ENCODE data around the gene CDKN1B.
A peak's percentile ranks its signal among the peaks of the same experiment; 100 is the strongest.

Gene CDKN1B

GRCh38 chr12:12693111-12693671 is 24.0 kb upstream of the CDKN1B start:
- Histone ChIP-seq H3K9me3 (no peaks in the 10 kb centered on the region), H3K4me3 (ENCODE audit: low read depth, low read length) (no peak overlapping the region), H3K27me3 (peaks cover 10% of the 10 kb centered on the region), H3K4me1 (no peaks in the 10 kb centered on the region), H3K36me3 (no peaks in the 10 kb centered on the region)
- no peak for TF ChIP-seq CTCF (IDR thresholded peaks at IDR 0.05; ENCODE audit: low read depth, low read length)
- peak; percentile 57 for DNase-seq

DNA sequence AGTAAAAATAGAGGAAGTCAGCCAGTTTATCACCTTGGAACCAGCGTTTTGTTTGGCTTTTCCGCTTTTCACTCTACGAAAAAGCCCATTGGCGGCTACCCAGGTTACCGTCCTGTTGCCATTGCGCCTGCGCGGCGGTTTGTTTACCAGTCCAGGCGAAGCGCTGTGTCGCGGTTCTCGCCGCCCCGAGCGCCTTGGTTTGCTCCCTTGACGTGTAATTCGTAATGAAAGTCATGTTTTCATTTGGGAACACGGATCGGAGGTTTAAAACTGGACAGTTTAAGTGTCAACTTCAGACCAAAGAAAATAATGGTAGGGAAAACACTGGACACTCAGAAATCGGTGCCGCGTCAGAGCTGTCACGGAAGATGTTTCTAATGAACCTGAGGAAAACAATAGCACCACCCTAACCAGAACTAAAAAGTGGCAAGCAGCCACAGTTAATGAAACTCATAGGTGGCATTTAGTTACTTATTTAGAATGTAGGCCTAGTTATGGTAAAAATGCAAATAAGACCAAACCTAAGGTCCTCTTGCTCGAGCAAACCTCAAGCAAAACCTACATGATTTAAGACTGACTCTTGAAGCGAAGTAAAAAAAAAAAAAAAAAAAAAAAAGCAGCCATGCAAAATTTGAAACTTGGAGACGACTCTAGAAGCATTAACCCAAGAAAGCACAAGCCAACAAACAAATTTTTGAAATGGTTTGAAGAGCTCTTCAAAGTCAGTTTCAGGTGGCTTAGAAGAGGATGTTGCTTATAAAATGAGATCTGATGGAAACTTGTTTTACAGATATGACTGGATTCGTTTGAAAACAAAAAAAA is 20.4 kb upstream of the CDKN1B start:
- peak; percentile 86 for DNase-seq
- no peak for TF ChIP-seq CTCF (IDR thresholded peaks at IDR 0.05; ENCODE audit: low read depth, low read length)

DNA sequence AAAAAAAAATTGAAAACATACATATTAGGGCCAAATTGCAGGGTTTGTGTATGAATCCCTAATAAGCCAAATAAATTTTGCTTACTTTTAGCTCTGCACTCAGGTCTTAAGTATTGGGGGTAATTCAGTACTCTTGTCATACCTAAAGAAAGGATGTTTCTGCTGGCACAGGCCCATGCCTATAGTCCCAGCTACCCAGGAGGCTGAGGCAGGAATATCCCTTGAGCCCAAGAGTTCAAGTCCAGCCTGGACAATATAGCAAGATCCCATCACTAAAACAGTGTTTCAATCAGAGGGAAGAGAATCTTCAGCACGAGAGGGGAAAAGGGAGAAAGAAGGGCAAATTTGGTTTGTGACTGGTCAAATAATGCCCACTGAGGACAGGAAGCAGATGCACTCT is 17.8 kb upstream of the CDKN1B start:
- no peak overlapping the region for H3K4me3 ChIP-seq (ENCODE audit: low read depth, low read length)
- no peaks in the 10 kb centered on the region for H3K9me3 ChIP-seq
- DNase-seq = no peak
- H3K36me3 ChIP-seq = no peaks in the 10 kb centered on the region
- peaks cover 2% of the 10 kb centered on the region; the same call in 1 of the 2 replicates for H3K4me1 ChIP-seq
- no peaks in the 10 kb centered on the region for H3K27me3 ChIP-seq
- no peak for TF ChIP-seq CTCF (IDR thresholded peaks at IDR 0.05; ENCODE audit: low read depth, low read length)

More for the DNA sequence above, 20.4 kb upstream of the CDKN1B start:
- no peaks in the 10 kb centered on the region for H3K4me1 ChIP-seq
- H3K36me3 ChIP-seq = no peaks in the 10 kb centered on the region
- peaks cover 3% of the 10 kb centered on the region for H3K27me3 ChIP-seq
- peak overlapping the region; percentile 74 for H3K4me3 ChIP-seq (ENCODE audit: low read depth, low read length)
- no peaks in the 10 kb centered on the region for H3K9me3 ChIP-seq

DNA sequence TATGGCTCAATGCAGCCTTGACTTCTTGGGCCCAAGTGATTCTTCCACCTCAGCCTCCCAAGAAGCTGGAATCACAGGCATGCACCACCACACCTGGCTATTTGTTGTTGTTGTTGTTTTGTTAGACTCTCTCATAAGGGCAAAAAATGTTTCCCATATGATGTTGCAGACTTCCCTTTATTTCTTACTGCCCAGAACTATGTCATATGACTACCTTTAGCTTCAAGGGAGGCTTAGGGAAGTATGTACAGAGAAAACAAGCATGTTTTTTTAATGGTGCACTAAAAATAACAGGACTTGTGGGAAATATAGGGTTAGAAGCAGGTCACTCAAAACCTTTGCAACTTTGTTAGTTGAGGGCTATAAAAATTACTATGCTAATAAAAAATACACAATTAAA is 16.9 kb upstream of the CDKN1B start:
- no peak for TF ChIP-seq CTCF (IDR thresholded peaks at IDR 0.05; ENCODE audit: low read depth, low read length)
- H3K36me3 ChIP-seq = no peaks in the 10 kb centered on the region
- H3K27me3 ChIP-seq = no peaks in the 10 kb centered on the region
- H3K9me3 ChIP-seq = no peaks in the 10 kb centered on the region
- H3K4me3 ChIP-seq (ENCODE audit: low read depth, low read length) = no peak overlapping the region
- peaks cover 4% of the 10 kb centered on the region; the same call in 1 of the 2 replicates for H3K4me1 ChIP-seq
- no peak for DNase-seq

DNA sequence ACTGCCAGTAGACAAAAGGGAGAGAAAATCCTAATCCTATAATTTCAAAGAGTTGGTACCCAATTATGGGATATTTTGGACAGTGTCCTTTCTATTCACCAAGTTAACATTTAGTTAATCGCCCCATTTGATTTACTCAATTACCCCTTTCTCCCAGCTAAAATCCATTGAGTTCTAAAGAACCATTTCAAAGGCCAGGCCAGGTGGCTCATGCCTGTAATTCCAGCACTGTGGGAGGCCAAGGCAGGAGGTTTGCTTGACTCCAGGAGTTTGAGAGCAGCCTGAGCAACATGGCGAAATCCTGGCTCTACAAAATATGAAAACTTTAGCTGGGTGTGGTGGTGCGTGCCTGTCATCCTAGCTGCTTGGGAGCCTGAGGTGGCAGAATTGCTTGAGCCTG is 15.7 kb upstream of the CDKN1B start:
- H3K36me3 ChIP-seq = no peaks in the 10 kb centered on the region
- TF ChIP-seq CTCF (IDR thresholded peaks at IDR 0.05; ENCODE audit: low read depth, low read length) = no peak
- H3K27me3 ChIP-seq = no peaks in the 10 kb centered on the region
- H3K9me3 ChIP-seq = no peaks in the 10 kb centered on the region
- H3K4me3 ChIP-seq (ENCODE audit: low read depth, low read length) = no peak overlapping the region
- no peak for DNase-seq
- peaks cover 4% of the 10 kb centered on the region; the same call in 1 of the 2 replicates for H3K4me1 ChIP-seq

Measured in BE2C (cell line).